Activated CD8-positive, alpha-beta T cell treated with anti-CD3 and anti-CD28 coated beads for 36 hours (primary cell): Measurements from ENCODE around the gene CTF1. TPM values are rescaled to one million over a fixed set of nuclear protein-coding genes. Genes with fewer than 3 reads are reported as not detected.
"Not testable (repeated sequence)": the region's sequence is repeated elsewhere in the genome, so short reads cannot be mapped to it uniquely, and the experiment has no call there.

Experiments
- ATAC-seq: fragments of 200-7000 bp; cut with Tn5 transposase; one replicate; pipeline ENCODE4 v1.10.0; 2021; ENCODE audit warnings: mild to moderate bottlenecking, moderate library complexity
- CTCF ChIA-PET: fragments of 350-600 bp; sonication (Branson Sonifier 250); formaldehyde crosslinking; loops from one replicate; lab custom pipeline; 2021; ENCODE audit warnings: antibody characterized with exemption; lab: Charles Lee
- POLR2A ChIA-PET: fragments of 350-600 bp; sonication (Branson Sonifier 250); formaldehyde crosslinking; loops from one replicate; lab custom pipeline; 2021; ENCODE audit warnings: antibody characterized with exemption; lab: Charles Lee
- DNase-seq: peaks from one replicate; pipeline ENCODE4 v3.0.0-alpha.2; 2020
- H3K27ac Mint-ChIP-seq: one replicate; pipeline ENCODE4 v1.8.0; 2021; ENCODE audit warnings: mild to moderate bottlenecking, mixed read lengths
- H3K27me3 Mint-ChIP-seq: one replicate; pipeline ENCODE4 v1.8.0; 2021; ENCODE audit warnings: mixed read lengths
- H3K36me3 Mint-ChIP-seq: one replicate; pipeline ENCODE4 v1.8.0; 2021; ENCODE audit warnings: low read depth, mixed read lengths
- H3K4me1 Mint-ChIP-seq: one replicate; pipeline ENCODE4 v1.8.0; 2021; ENCODE audit warnings: low read depth, mixed read lengths
- H3K4me3 Mint-ChIP-seq: one replicate; pipeline ENCODE4 v1.8.0; 2021; ENCODE audit warnings: mild to moderate bottlenecking, moderate library complexity, mixed read lengths
- H3K9me3 Mint-ChIP-seq: one replicate; pipeline ENCODE4 v1.8.0; 2021; ENCODE audit warnings: mixed read lengths
- CTCF ChIP-seq: fragments of 200-600 bp; IDR thresholded peaks from one replicate; pipeline ENCODE4 v1.8.0; 2022; ENCODE audit warnings: antibody characterized with exemption, mild to moderate bottlenecking
- intact Hi-C: fragments of 100-400 bp; cut with micrococcal nuclease; formaldehyde crosslinking; loops from one replicate; pipeline ENCODE4 v1.10.0; 2022
- total RNA-seq, 2 experiments: library from RNA; stranded (reverse); gene quantifications; one replicate each; pipeline ENCODE4 v1.2.3, GENCODE V29; 2021

The CTF1 gene
- total RNA-seq, 2 experiments from 2014 or later, result 0.31 to 0.32 TPM

GRCh38 chr16:30934827-30935557 is 38.6 kb downstream of the CTF1 start:
- TF ChIP-seq CTCF, result peak; percentile 69
- POLR2A ChIA-PET, result interaction anchor here (0.6 to 2.5 kb wide), 5 partner anchors 9 to 300 kb away, joined by 3 to 7 read pairs (median 4); no protein-coding TSS in a partner anchor
- intact Hi-C loops, result no loop called here

GRCh38 chr16:30937692-30938091 is 41.3 kb downstream of the CTF1 start:
- Mint-ChIP-seq H3K36me3 (peaks cover 4% of the 10 kb centered on the region), H3K9me3 (no peaks in the 10 kb centered on the region), H3K27me3 (no peaks in the 10 kb centered on the region), H3K4me3 (no peak overlapping the region), H3K27ac (no peak overlapping the region), H3K4me1 (peaks cover 29% of the 10 kb centered on the region)
- ChIA-PET CTCF (interaction anchor here (1.5 to 1.6 kb wide), 2 partner anchors 36 to 93 kb away, joined by 4 to 9 read pairs; no protein-coding TSS in a partner anchor), POLR2A (interaction anchor here (0.7 kb wide), 1 partner anchor 38 kb away, joined by 4 read pairs; no protein-coding TSS in a partner anchor)
- intact Hi-C loops, result no loop called here
- no peak for TF ChIP-seq CTCF
- ATAC-seq, result no peak
- DNase-seq, result no peak

More at GRCh38 chr16:30934827-30935557, 38.6 kb downstream of the CTF1 start:
- DNase-seq, result peak; percentile 72
- peak overlapping the region; percentile 29 for H3K27ac Mint-ChIP-seq
- peaks cover 9% of the 10 kb centered on the region for H3K36me3 Mint-ChIP-seq
- CTCF ChIA-PET, result interaction anchor here (0.9 to 3.5 kb wide), 9 partner anchors 7 to 63 kb away, joined by 3 to 19 read pairs (median 8); partner anchors contain the start of gene ORAI3
- no peaks in the 10 kb centered on the region for H3K27me3 Mint-ChIP-seq
- H3K4me1 Mint-ChIP-seq, result peaks cover 16% of the 10 kb centered on the region
- H3K9me3 Mint-ChIP-seq, result no peaks in the 10 kb centered on the region
- no peak overlapping the region for H3K4me3 Mint-ChIP-seq
- ATAC-seq, result peak; percentile 97

- DNase-seq, ATAC-seq, H3K4me3 Mint-ChIP-seq, H3K9me3 Mint-ChIP-seq, H3K27ac Mint-ChIP-seq, H3K27me3 Mint-ChIP-seq, intact Hi-C loops: not testable (repeated sequence)
- Mint-ChIP-seq H3K36me3 (peaks cover 13% of the 10 kb centered on the region), H3K4me1 (peaks cover 30% of the 10 kb centered on the region)
- CTCF ChIA-PET, result interaction anchor here (0.7 to 5.9 kb wide), 3 partner anchors 14 to 38 kb away, joined by 3 to 50 read pairs (median 4); no protein-coding TSS in a partner anchor
- POLR2A ChIA-PET, result interaction anchor here (0.6 to 0.7 kb wide), 2 partner anchors 14 to 30 kb away, joined by 3 read pairs; no protein-coding TSS in a partner anchor
Measured at GRCh38 chr16:30939571-30939970, 43.2 kb downstream of the CTF1 start.

- ChIA-PET POLR2A (interaction anchor here (0.6 to 1.4 kb wide), 6 partner anchors 9 to 179 kb away, joined by 3 to 4 read pairs (median 3); partner anchors contain the start of gene RNF40), CTCF (interaction anchor here (0.7 to 5.9 kb wide), 34 partner anchors 8 to 258 kb away, joined by 3 to 63 read pairs (median 4); partner anchors contain the start of genes FBXL19, HSD3B7, ORAI3 and PHKG2)
- H3K4me3 Mint-ChIP-seq, result peak overlapping the region; percentile 33
- H3K4me1 Mint-ChIP-seq, result peaks cover 22% of the 10 kb centered on the region
- ATAC-seq (peak; percentile 98), DNase-seq (peak; percentile 80)
- peaks cover 18% of the 10 kb centered on the region for H3K36me3 Mint-ChIP-seq
- H3K27ac Mint-ChIP-seq, result no peak overlapping the region
- H3K27me3 Mint-ChIP-seq, result no peaks in the 10 kb centered on the region
- intact Hi-C loops, result no loop called here
- H3K9me3 Mint-ChIP-seq, result no peaks in the 10 kb centered on the region
- TF ChIP-seq CTCF, result peak; percentile 91
Measured at GRCh38 chr16:30941600-30942425, 45.4 kb downstream of the CTF1 start.

- intact Hi-C loops, result no loop called here
- no peak for TF ChIP-seq CTCF
- Mint-ChIP-seq H3K4me3 (peak overlapping the region; percentile 2), H3K36me3 (peaks cover 18% of the 10 kb centered on the region), H3K4me1 (peaks cover 21% of the 10 kb centered on the region), H3K27me3 (no peaks in the 10 kb centered on the region), H3K27ac (peak overlapping the region; percentile 18), H3K9me3 (no peaks in the 10 kb centered on the region)
- ChIA-PET POLR2A (interaction anchor here (0.6 to 1.4 kb wide), 6 partner anchors 8 to 180 kb away, joined by 3 to 4 read pairs (median 3); partner anchors contain the start of gene RNF40), CTCF (interaction anchor here (0.7 to 5.9 kb wide), 31 partner anchors 8 to 259 kb away, joined by 3 to 63 read pairs (median 5); partner anchors contain the start of genes FBXL19, HSD3B7, ORAI3 and PHKG2)
- DNase-seq, result no peak
- ATAC-seq, result peak; percentile 11
Measured at GRCh38 chr16:30942426-30942806, 46.0 kb downstream of the CTF1 start.
